Uterus (tissue), 4 donors: ENCODE measurements around the gene SEC11A. TPM values are rescaled to one million over a fixed set of nuclear protein-coding genes. Genes with fewer than 3 reads are reported as not detected.
"Not testable (repeated sequence)": the region's sequence is repeated elsewhere in the genome, so short reads cannot be mapped to it uniquely, and the experiment has no call there.

Source experiments
- DNase-seq, 2 donors: peaks; one replicate each; pipeline ENCODE4 v3.0.0-alpha.2; 2019 to 2020
- H3K27ac ChIP-seq, 2 donors: fragments of 200-600 bp; sonication (generic); 1 replicate in 1 of 2; 2 replicates in 1 of 2; pipeline ENCODE4 v1.5.1; 2016 to 2018
- H3K27me3 ChIP-seq, 2 donors: fragments of 200-600 bp; sonication (generic); one replicate each; pipeline ENCODE4 v1.5.1; 2018 to 2019; ENCODE audit warnings: control low read depth in 1 of 2
- H3K36me3 ChIP-seq, 2 donors: fragments of 200-600 bp; sonication (generic); one replicate each; pipeline ENCODE4 v1.5.1; 2019; ENCODE audit warnings: control low read depth in 1 of 2
- H3K4me1 ChIP-seq, 2 donors: fragments of 200-600 bp; sonication (generic); one replicate each; pipeline ENCODE4 v1.5.1; 2018 to 2019; ENCODE audit warnings: control low read depth in 1 of 2
- H3K4me3 ChIP-seq, 2 donors: fragments of 200-600 bp; sonication (generic); 1 replicate in 1 of 2; 2 replicates in 1 of 2; pipeline ENCODE4 v1.5.1; 2018 to 2019; ENCODE audit warnings: mild to moderate bottlenecking in 1 of 2
- H3K9me3 ChIP-seq, 2 donors: fragments of 200-600 bp; sonication (generic); one replicate each; pipeline ENCODE4 v1.5.1; 2019; ENCODE audit warnings: control low read depth in 1 of 2
- POLR2A ChIP-seq, 2 donors: fragments of 450-650 bp; IDR thresholded peaks; one replicate each; pipeline ENCODE4 v1.6.1; 2016; ENCODE audit warnings: antibody characterized with exemption in 2 of 2, mild to moderate bottlenecking in 1 of 2, moderate library complexity in 1 of 2
- intact Hi-C: fragments of 100-400 bp; cut with DNase I; formaldehyde crosslinking; loops from one replicate; pipeline ENCODE4 v1.15.1; 2023; ENCODE audit warnings: low total_unique reads
- total RNA-seq, 4 donors: library from RNA; depleted of rRNA in 3 of 4; stranded (reverse); fragments of >200 nt in 3 of 4; gene quantifications; one replicate each; pipeline versions ENCODE4 v1.1.0 to v1.2.4, GENCODE V29; 2014 to 2023
- TF ChIP-seq, protein P1 (sequence below), 4 experiments: fragments of 200-600 bp in 2 of 4; fragments of 450-650 bp in 2 of 4; sonication (generic) in 2 of 4; IDR thresholded peaks; one replicate each; pipeline ENCODE4 v1.5.1; 2016 to 2019; ENCODE audit warnings: antibody characterized with exemption in 4 of 4, mild to moderate bottlenecking in 2 of 4, moderate library complexity in 1 of 4
- donor health status: DM: yes; HTN: yes; CAD: no.

SEC11A gene
- total RNA-seq, 4 donors from 2014 or later: 117 to 261 (median 204) TPM

DNA sequence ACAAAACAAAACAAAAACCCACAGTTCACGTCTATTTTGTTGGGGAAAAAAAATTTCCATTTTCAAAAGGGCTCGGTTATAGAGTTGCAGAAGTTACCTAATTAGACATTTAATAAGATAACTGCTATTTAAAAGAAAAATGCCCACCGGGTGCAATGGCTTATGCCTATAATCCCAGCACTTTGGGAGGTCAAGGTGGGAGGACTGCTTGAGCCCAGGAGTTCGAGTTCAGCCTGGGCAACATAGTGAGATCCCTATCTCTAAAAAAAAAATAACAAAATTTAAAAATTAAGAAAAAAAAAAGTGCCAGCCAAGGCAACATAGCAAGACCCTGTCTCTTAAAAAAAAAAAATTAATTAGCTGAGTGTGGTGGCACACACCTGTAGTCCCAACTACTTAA, 19.2 kb downstream of the SEC11A start:
- H3K4me3 ChIP-seq: no peak overlapping the region
- no peaks in the 10 kb centered on the region for H3K9me3 ChIP-seq
- intact Hi-C loops: no loop called here
- TF ChIP-seq POLR2A (IDR thresholded peaks at IDR 0.05): no peak
- TF ChIP-seq, protein P1, sequence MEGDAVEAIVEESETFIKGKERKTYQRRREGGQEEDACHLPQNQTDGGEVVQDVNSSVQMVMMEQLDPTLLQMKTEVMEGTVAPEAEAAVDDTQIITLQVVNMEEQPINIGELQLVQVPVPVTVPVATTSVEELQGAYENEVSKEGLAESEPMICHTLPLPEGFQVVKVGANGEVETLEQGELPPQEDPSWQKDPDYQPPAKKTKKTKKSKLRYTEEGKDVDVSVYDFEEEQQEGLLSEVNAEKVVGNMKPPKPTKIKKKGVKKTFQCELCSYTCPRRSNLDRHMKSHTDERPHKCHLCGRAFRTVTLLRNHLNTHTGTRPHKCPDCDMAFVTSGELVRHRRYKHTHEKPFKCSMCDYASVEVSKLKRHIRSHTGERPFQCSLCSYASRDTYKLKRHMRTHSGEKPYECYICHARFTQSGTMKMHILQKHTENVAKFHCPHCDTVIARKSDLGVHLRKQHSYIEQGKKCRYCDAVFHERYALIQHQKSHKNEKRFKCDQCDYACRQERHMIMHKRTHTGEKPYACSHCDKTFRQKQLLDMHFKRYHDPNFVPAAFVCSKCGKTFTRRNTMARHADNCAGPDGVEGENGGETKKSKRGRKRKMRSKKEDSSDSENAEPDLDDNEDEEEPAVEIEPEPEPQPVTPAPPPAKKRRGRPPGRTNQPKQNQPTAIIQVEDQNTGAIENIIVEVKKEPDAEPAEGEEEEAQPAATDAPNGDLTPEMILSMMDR (IDR thresholded peaks at IDR 0.05): no peak
- no peaks in the 10 kb centered on the region for H3K4me1 ChIP-seq
- no peaks in the 10 kb centered on the region for H3K36me3 ChIP-seq
- DNase-seq: no peak
- no peaks in the 10 kb centered on the region for H3K27me3 ChIP-seq
- H3K27ac ChIP-seq: no peak overlapping the region

DNA sequence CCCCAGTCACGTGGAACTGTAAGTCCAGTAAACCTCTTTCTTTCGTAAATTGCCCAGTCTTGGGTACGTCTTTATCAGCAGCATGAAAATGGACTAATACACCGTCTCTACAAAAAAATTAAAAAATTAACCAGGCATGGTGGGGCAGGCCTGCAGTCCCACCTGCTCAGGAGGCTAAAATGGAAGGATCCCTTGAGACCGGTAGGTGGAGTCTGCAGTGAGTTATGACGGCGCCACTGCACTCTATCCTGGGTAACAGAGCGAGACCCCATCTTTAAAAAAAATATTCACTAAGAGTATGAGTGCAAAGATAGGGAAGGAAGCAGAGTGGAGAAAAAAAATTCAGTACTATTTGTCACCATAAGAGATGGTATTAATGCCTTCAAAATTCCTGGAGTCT, 25.6 kb downstream of the SEC11A start:
- no peaks in the 10 kb centered on the region for H3K9me3 ChIP-seq
- no peak for DNase-seq

GRCh38 chr15:84689858-84690257, 26.1 kb downstream of the SEC11A start:
- DNase-seq: no peak
- H3K4me1 ChIP-seq: no peaks in the 10 kb centered on the region
- no peak for TF ChIP-seq POLR2A (IDR thresholded peaks at IDR 0.05)
- TF ChIP-seq, protein P1 (IDR thresholded peaks at IDR 0.05): no peak
- no peaks in the 10 kb centered on the region for H3K9me3 ChIP-seq
- H3K36me3 ChIP-seq: no peaks in the 10 kb centered on the region
- no peaks in the 10 kb centered on the region for H3K27me3 ChIP-seq
- intact Hi-C loops: no loop called here
- no peak overlapping the region for H3K27ac ChIP-seq
- no peak overlapping the region for H3K4me3 ChIP-seq

More for the DNA sequence above, 25.6 kb downstream of the SEC11A start:
- Histone ChIP-seq H3K36me3 (no peaks in the 10 kb centered on the region), H3K27ac (no peak overlapping the region), H3K27me3 (no peaks in the 10 kb centered on the region), H3K4me1 (no peaks in the 10 kb centered on the region), H3K4me3 (no peak overlapping the region)
- TF ChIP-seq POLR2A (IDR thresholded peaks at IDR 0.05): no peak
- TF ChIP-seq, protein P1 (IDR thresholded peaks at IDR 0.05): no peak
- intact Hi-C loops: no loop called here

DNA sequence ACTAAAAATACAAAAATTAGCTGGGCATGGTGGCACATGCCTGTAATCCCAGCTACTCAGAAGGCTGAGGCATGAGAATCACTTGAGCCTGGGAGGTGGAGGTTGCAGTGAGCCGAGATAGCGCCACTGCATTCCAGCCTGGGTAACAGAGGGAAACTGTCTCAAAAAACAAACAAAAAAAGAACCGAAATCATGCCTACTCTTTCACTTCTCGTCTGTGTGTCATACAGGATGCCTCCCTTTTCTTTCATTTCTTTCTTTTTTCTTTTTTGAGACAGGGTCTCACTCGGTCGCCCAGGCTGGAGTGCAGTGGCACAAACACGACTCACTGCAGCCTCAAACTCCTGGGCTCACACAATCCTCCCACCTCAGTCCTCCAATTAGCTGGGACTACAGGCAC, 29.5 kb downstream of the SEC11A start:
- H3K27me3 ChIP-seq, H3K27ac ChIP-seq, H3K9me3 ChIP-seq, intact Hi-C loops, H3K36me3 ChIP-seq, DNase-seq, H3K4me1 ChIP-seq, H3K4me3 ChIP-seq: not testable (repeated sequence)

GRCh38 chr15:84685304-84685703, 30.6 kb downstream of the SEC11A start:
- Histone ChIP-seq H3K36me3 (no peaks in the 10 kb centered on the region), H3K4me3 (no peak overlapping the region), H3K27me3 (no peaks in the 10 kb centered on the region), H3K4me1 (no peaks in the 10 kb centered on the region), H3K27ac (no peak overlapping the region), H3K9me3 (no peaks in the 10 kb centered on the region)
- TF ChIP-seq, protein P1 (IDR thresholded peaks at IDR 0.05): no peak
- no peak for TF ChIP-seq POLR2A (IDR thresholded peaks at IDR 0.05)
- intact Hi-C loops: no loop called here
- DNase-seq: no peak

DNA sequence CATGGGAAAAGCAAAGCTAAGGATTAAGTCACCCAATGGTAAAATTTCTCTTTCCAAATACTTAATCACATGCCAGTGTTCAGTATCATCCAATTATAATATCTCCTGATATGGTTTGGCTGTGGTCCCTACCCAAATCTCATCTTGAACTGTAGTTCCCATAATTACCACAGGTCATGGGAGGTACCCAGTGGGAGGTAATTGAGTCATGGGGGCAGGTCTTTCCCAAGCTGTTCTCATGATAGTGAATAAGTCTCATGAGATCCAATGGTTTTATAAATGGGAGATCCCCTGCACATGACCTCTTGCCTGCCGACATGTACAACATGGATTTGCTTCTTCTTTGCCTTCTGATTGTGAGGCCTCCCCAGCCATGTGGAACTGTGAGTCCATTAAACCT, 31.8 kb downstream of the SEC11A start:
- no peak for DNase-seq
- H3K27me3 ChIP-seq: no peaks in the 10 kb centered on the region
- no peaks in the 10 kb centered on the region for H3K9me3 ChIP-seq
- no peaks in the 10 kb centered on the region for H3K4me1 ChIP-seq
- intact Hi-C loops: no loop called here
- no peak overlapping the region for H3K27ac ChIP-seq
- TF ChIP-seq POLR2A (IDR thresholded peaks at IDR 0.05): no peak
- TF ChIP-seq, protein P1 (IDR thresholded peaks at IDR 0.05): no peak
- no peak overlapping the region for H3K4me3 ChIP-seq
- H3K36me3 ChIP-seq: no peaks in the 10 kb centered on the region
